ENCODE measurements around the gene IFT80.
A peak's percentile ranks its signal among the peaks of the same experiment; 100 is the strongest.

IFT80 gene

GRCh38 chr3:160226026-160226907 is 172.8 kb downstream of the IFT80 start:
- TF ChIP-seq, protein P1, sequence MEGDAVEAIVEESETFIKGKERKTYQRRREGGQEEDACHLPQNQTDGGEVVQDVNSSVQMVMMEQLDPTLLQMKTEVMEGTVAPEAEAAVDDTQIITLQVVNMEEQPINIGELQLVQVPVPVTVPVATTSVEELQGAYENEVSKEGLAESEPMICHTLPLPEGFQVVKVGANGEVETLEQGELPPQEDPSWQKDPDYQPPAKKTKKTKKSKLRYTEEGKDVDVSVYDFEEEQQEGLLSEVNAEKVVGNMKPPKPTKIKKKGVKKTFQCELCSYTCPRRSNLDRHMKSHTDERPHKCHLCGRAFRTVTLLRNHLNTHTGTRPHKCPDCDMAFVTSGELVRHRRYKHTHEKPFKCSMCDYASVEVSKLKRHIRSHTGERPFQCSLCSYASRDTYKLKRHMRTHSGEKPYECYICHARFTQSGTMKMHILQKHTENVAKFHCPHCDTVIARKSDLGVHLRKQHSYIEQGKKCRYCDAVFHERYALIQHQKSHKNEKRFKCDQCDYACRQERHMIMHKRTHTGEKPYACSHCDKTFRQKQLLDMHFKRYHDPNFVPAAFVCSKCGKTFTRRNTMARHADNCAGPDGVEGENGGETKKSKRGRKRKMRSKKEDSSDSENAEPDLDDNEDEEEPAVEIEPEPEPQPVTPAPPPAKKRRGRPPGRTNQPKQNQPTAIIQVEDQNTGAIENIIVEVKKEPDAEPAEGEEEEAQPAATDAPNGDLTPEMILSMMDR (conservative IDR thresholded peaks at IDR 0.05) = no peak
- H3K27ac ChIP-seq = peak overlapping the region; percentile 80

- H3K27ac ChIP-seq = peak within 1 kb of the TSS; percentile 80
- TF ChIP-seq, protein P1 (conservative IDR thresholded peaks at IDR 0.05) = peak; percentile 67
Observed at GRCh38 chr3:160225176-160226025, 173.6 kb downstream of the IFT80 start, which contains the start of gene C3orf80. C3orf80 (plus strand) TSS chr3:160225422; CDS start chr3:160225636, 214 bp downstream.

DNA sequence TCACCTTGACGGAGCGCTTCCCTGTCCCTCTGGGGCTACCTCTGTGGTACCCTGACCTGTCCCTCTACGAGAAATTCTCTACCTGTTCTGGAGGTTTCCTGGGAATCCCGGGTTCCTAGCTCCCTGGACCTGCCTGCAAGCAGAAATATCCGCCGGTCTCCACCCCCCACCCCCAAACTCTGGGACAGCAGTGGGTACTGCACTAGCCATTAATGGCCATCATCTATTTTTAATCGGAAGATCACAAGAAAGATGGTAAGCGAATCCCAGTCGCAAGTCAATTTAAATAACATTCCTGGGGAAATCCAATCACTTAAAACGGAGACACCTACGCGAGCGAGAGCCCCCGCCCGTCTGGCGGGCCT is 174.2 kb downstream of the IFT80 start:
- TF ChIP-seq, protein P1 (conservative IDR thresholded peaks at IDR 0.05) = no peak
- H3K27ac ChIP-seq = peak overlapping the region; percentile 80

GRCh38 chr3:160224256-160224655 is 174.8 kb downstream of the IFT80 start:
- no peak overlapping the region for H3K27ac ChIP-seq

DNA sequence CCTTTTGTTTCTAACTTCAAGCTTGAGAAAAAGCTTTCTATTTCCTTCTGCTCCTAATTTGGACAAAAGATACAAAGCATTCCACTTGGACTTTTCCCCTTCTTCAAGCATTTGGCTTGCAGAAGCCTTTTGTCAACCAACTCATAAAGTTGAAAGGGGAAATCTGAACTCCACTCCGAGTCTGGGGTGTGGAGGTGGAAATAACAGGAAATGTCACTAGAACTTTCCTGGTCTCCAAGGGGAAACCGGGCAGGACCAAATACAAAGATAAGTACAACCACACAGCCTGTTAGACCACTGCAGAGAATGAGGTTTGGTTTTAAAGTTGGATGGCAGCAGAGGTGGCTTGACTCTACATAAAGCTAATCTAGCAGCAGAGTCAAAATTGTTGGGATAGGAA is 178.0 kb downstream of the IFT80 start:
- TF ChIP-seq, protein P1 (conservative IDR thresholded peaks at IDR 0.05) = no peak
- no peak overlapping the region for H3K27ac ChIP-seq

More at GRCh38 chr3:160224256-160224655, 174.8 kb downstream of the IFT80 start:
- TF ChIP-seq, protein P1 (conservative IDR thresholded peaks at IDR 0.05) = no peak

GRCh38 chr3:160220038-160220437 is 179.0 kb downstream of the IFT80 start:
- TF ChIP-seq, protein P1 (conservative IDR thresholded peaks at IDR 0.05) = no peak
- no peak overlapping the region for H3K27ac ChIP-seq

GRCh38 chr3:160218136-160218535 is 180.9 kb downstream of the IFT80 start:
- no peak overlapping the region for H3K27ac ChIP-seq
- TF ChIP-seq, protein P1 (conservative IDR thresholded peaks at IDR 0.05) = no peak

Measured in VCaP (cell line).